Measurements from ENCODE around the gene DAP.

DAP gene

GRCh38 chr5:10676224-10676623 lies 84.8 kb downstream of the DAP start:
- no peak overlapping the region for H2BK120ac ChIP-seq (ENCODE audit: insufficient read depth, low read length, poor library complexity)
- no peak overlapping the region for H3K4me2 ChIP-seq (ENCODE audit: low read length)
- no peaks in the 10 kb centered on the region for H3K79me1 ChIP-seq (ENCODE audit: low read length)
- H3K27me3 ChIP-seq (ENCODE audit: insufficient read depth, low read length): no peaks in the 10 kb centered on the region
- no peak overlapping the region for H3K14ac ChIP-seq (ENCODE audit: low read length)
- no peak for DNase-seq
- H3K4me1 ChIP-seq (ENCODE audit: control insufficient read depth in 1 of 2, insufficient read depth in 2 of 2, low read length in 2 of 2): peaks cover 0 to 2% of the 10 kb centered on the region in 2 experiments
- H3K9ac ChIP-seq (ENCODE audit: low read length): no peak overlapping the region
- no peak overlapping the region for H4K91ac ChIP-seq (ENCODE audit: low read depth, low read length)
- no peak overlapping the region for H2BK5ac ChIP-seq (ENCODE audit: low read depth, low read length, poor library complexity)
- H4K12ac ChIP-seq (ENCODE audit: low read depth, low read length): no peak overlapping the region
- H3K4me3 ChIP-seq (ENCODE audit: low read depth, low read length): no peak overlapping the region
- no peak overlapping the region for H2BK12ac ChIP-seq (ENCODE audit: low read length)
- no peak overlapping the region for H3K4ac ChIP-seq (ENCODE audit: low read depth, low read length)
- H3K27ac ChIP-seq (ENCODE audit: low read depth, low read length): no peak overlapping the region
- no peak overlapping the region for H3K23ac ChIP-seq (ENCODE audit: low read length)
- no peak overlapping the region for H2AFZ ChIP-seq (ENCODE audit: insufficient read depth, low read length, poor library complexity)
- H3K18ac ChIP-seq (ENCODE audit: low read length): no peak overlapping the region
- H3K9me3 ChIP-seq (ENCODE audit: insufficient read depth, low read depth, low read length): peaks cover 4% of the 10 kb centered on the region
- H3K79me2 ChIP-seq (ENCODE audit: control insufficient read depth, insufficient read depth, low read length, poor library complexity): no peaks in the 10 kb centered on the region
- H4K8ac ChIP-seq (ENCODE audit: low read depth, low read length): no peak overlapping the region
- H2AK5ac ChIP-seq (ENCODE audit: low read length): no peak overlapping the region
- no CpG with 5 or more reads among the region's 4 CpGs for WGBS (ENCODE audit: extremely low coverage, insufficient coverage, insufficient read length)
- peaks cover 25 to 34% of the 10 kb centered on the region in 2 experiments for H3K36me3 ChIP-seq (ENCODE audit: control insufficient read depth in 1 of 2, insufficient read depth in 2 of 2, low read length in 2 of 2)

- no peak overlapping the region for H3K4ac ChIP-seq (ENCODE audit: low read depth, low read length)
- no peak overlapping the region for H4K8ac ChIP-seq (ENCODE audit: low read depth, low read length)
- H3K27me3 ChIP-seq (ENCODE audit: insufficient read depth, low read length): no peaks in the 10 kb centered on the region
- H2BK5ac ChIP-seq (ENCODE audit: low read depth, low read length, poor library complexity): no peak overlapping the region
- no peak overlapping the region for H2BK120ac ChIP-seq (ENCODE audit: insufficient read depth, low read length, poor library complexity)
- no peak overlapping the region for H3K27ac ChIP-seq (ENCODE audit: low read depth, low read length)
- H3K23ac ChIP-seq (ENCODE audit: low read length): no peak overlapping the region
- H4K91ac ChIP-seq (ENCODE audit: low read depth, low read length): no peak overlapping the region
- H4K12ac ChIP-seq (ENCODE audit: low read depth, low read length): no peak overlapping the region
- no peaks in the 10 kb centered on the region for H3K79me2 ChIP-seq (ENCODE audit: control insufficient read depth, insufficient read depth, low read length, poor library complexity)
- WGBS (ENCODE audit: extremely low coverage, insufficient coverage, insufficient read length): no CpG with 5 or more reads among the region's 14 CpGs
- no peak overlapping the region for H3K4me3 ChIP-seq (ENCODE audit: low read depth, low read length)
- H3K79me1 ChIP-seq (ENCODE audit: low read length): no peaks in the 10 kb centered on the region
- H3K18ac ChIP-seq (ENCODE audit: low read length): no peak overlapping the region
- H2AK5ac ChIP-seq (ENCODE audit: low read length): no peak overlapping the region
- no peak overlapping the region for H2AFZ ChIP-seq (ENCODE audit: insufficient read depth, low read length, poor library complexity)
- peaks cover 0 to 2% of the 10 kb centered on the region in 2 experiments for H3K4me1 ChIP-seq (ENCODE audit: control insufficient read depth in 1 of 2, insufficient read depth in 2 of 2, low read length in 2 of 2)
- no peak overlapping the region for H3K9ac ChIP-seq (ENCODE audit: low read length)
- H2BK12ac ChIP-seq (ENCODE audit: low read length): no peak overlapping the region
- no peak overlapping the region for H3K4me2 ChIP-seq (ENCODE audit: low read length)
- H3K14ac ChIP-seq (ENCODE audit: low read length): no peak overlapping the region
- peaks cover 18 to 24% of the 10 kb centered on the region in 2 experiments for H3K36me3 ChIP-seq (ENCODE audit: control insufficient read depth in 1 of 2, insufficient read depth in 2 of 2, low read length in 2 of 2)
- peak in 1 of 2 donors; percentile 30 for DNase-seq
- H3K9me3 ChIP-seq (ENCODE audit: insufficient read depth, low read depth, low read length): peaks cover 4% of the 10 kb centered on the region
Measured at GRCh38 chr5:10675177-10675700, 85.8 kb downstream of the DAP start.

- no peak for DNase-seq
- Histone ChIP-seq H2BK120ac (ENCODE audit: insufficient read depth, low read length, poor library complexity) (no peak overlapping the region), H2BK12ac (ENCODE audit: low read length) (no peak overlapping the region), H3K23ac (ENCODE audit: low read length) (no peak overlapping the region), H3K9ac (ENCODE audit: low read length) (no peak overlapping the region), H3K36me3 (ENCODE audit: control insufficient read depth in 1 of 2, insufficient read depth in 2 of 2, low read length in 2 of 2) (peaks cover 12 to 18% of the 10 kb centered on the region in 2 experiments), H2AFZ (ENCODE audit: insufficient read depth, low read length, poor library complexity) (no peak overlapping the region), H2AK5ac (ENCODE audit: low read length) (no peak overlapping the region), H4K12ac (ENCODE audit: low read depth, low read length) (no peak overlapping the region), H3K27ac (ENCODE audit: low read depth, low read length) (no peak overlapping the region), H3K79me2 (ENCODE audit: control insufficient read depth, insufficient read depth, low read length, poor library complexity) (no peaks in the 10 kb centered on the region), H3K9me3 (ENCODE audit: insufficient read depth, low read depth, low read length) (peaks cover 4% of the 10 kb centered on the region), H4K8ac (ENCODE audit: low read depth, low read length) (no peak overlapping the region), H3K14ac (ENCODE audit: low read length) (no peak overlapping the region), H3K79me1 (ENCODE audit: low read length) (no peaks in the 10 kb centered on the region), H3K4me3 (ENCODE audit: low read depth, low read length) (no peak overlapping the region), H3K4me2 (ENCODE audit: low read length) (no peak overlapping the region), H3K4me1 (ENCODE audit: control insufficient read depth in 1 of 2, insufficient read depth in 2 of 2, low read length in 2 of 2) (peaks cover 0 to 2% of the 10 kb centered on the region in 2 experiments), H3K18ac (ENCODE audit: low read length) (no peak overlapping the region), H3K4ac (ENCODE audit: low read depth, low read length) (no peak overlapping the region), H4K91ac (ENCODE audit: low read depth, low read length) (no peak overlapping the region), H2BK5ac (ENCODE audit: low read depth, low read length, poor library complexity) (no peak overlapping the region), H3K27me3 (ENCODE audit: insufficient read depth, low read length) (no peaks in the 10 kb centered on the region)
- WGBS (ENCODE audit: extremely low coverage, insufficient coverage, insufficient read length): no CpG with 5 or more reads among the region's 6 CpGs
Measured at GRCh38 chr5:10674582-10674981, 86.5 kb downstream of the DAP start.

GRCh38 chr5:10674096-10674495 lies 86.9 kb downstream of the DAP start:
- no peaks in the 10 kb centered on the region for H3K79me2 ChIP-seq (ENCODE audit: control insufficient read depth, insufficient read depth, low read length, poor library complexity)
- H3K14ac ChIP-seq (ENCODE audit: low read length): no peak overlapping the region
- no peak overlapping the region for H2AK5ac ChIP-seq (ENCODE audit: low read length)
- H2AFZ ChIP-seq (ENCODE audit: insufficient read depth, low read length, poor library complexity): no peak overlapping the region
- peaks cover 4% of the 10 kb centered on the region for H3K9me3 ChIP-seq (ENCODE audit: insufficient read depth, low read depth, low read length)
- H3K4me2 ChIP-seq (ENCODE audit: low read length): no peak overlapping the region
- H3K4ac ChIP-seq (ENCODE audit: low read depth, low read length): no peak overlapping the region
- H3K23ac ChIP-seq (ENCODE audit: low read length): no peak overlapping the region
- H3K79me1 ChIP-seq (ENCODE audit: low read length): no peaks in the 10 kb centered on the region
- H3K9ac ChIP-seq (ENCODE audit: low read length): no peak overlapping the region
- H2BK5ac ChIP-seq (ENCODE audit: low read depth, low read length, poor library complexity): no peak overlapping the region
- WGBS (ENCODE audit: extremely low coverage, insufficient coverage, insufficient read length): no CpG with 5 or more reads among the region's 11 CpGs
- no peak overlapping the region for H4K8ac ChIP-seq (ENCODE audit: low read depth, low read length)
- no peak overlapping the region for H3K4me3 ChIP-seq (ENCODE audit: low read depth, low read length)
- no peak for DNase-seq
- H3K4me1 ChIP-seq (ENCODE audit: control insufficient read depth in 1 of 2, insufficient read depth in 2 of 2, low read length in 2 of 2): peaks cover 0 to 2% of the 10 kb centered on the region in 2 experiments
- no peaks in the 10 kb centered on the region for H3K27me3 ChIP-seq (ENCODE audit: insufficient read depth, low read length)
- no peak overlapping the region for H2BK120ac ChIP-seq (ENCODE audit: insufficient read depth, low read length, poor library complexity)
- H4K91ac ChIP-seq (ENCODE audit: low read depth, low read length): no peak overlapping the region
- no peak overlapping the region for H4K12ac ChIP-seq (ENCODE audit: low read depth, low read length)
- H3K36me3 ChIP-seq (ENCODE audit: control insufficient read depth in 1 of 2, insufficient read depth in 2 of 2, low read length in 2 of 2): peaks cover 8 to 14% of the 10 kb centered on the region in 2 experiments
- no peak overlapping the region for H3K27ac ChIP-seq (ENCODE audit: low read depth, low read length)
- no peak overlapping the region for H2BK12ac ChIP-seq (ENCODE audit: low read length)
- no peak overlapping the region for H3K18ac ChIP-seq (ENCODE audit: low read length)

Data from trophoblast cell (in vitro differentiated cells and primary cell).